ENCODE measurements around the gene SCRN2. TPM values are rescaled to one million over a fixed set of nuclear protein-coding genes. Genes with fewer than 3 reads are reported as not detected.

The SCRN2 gene
- total RNA-seq, 2 experiments from 2014 or later = 21.0 to 23.8 TPM

GRCh38 chr17:47864791-47865216, 23.7 kb upstream of the SCRN2 start:
- Mint-ChIP-seq H3K36me3 (ENCODE audit: low read depth) (no peaks in the 10 kb centered on the region), H3K4me3 (no peak overlapping the region), H3K4me1 (ENCODE audit: low read depth) (peaks cover 12% of the 10 kb centered on the region), H3K27ac (no peak overlapping the region), H3K27me3 (peaks cover 10% of the 10 kb centered on the region), H3K9me3 (no peaks in the 10 kb centered on the region)
- ATAC-seq = no peak
- ChIA-PET POLR2A (no interaction called here), CTCF (interaction anchor here (1.2 to 1.7 kb wide), 4 partner anchors 17 to 25 kb away, joined by 3 to 6 read pairs (median 5); partner anchors contain the start of gene SCRN2)
- DNase-seq = no peak
- no peak for TF ChIP-seq CTCF (IDR thresholded peaks at IDR 0.05)
- intact Hi-C loops (cut with micrococcal nuclease) = no loop called here

GRCh38 chr17:47862621-47863440, 21.8 kb upstream of the SCRN2 start:
- intact Hi-C loops (cut with micrococcal nuclease) = no loop called here
- H3K27ac Mint-ChIP-seq = no peak overlapping the region
- TF ChIP-seq CTCF (IDR thresholded peaks at IDR 0.05) = no peak
- H3K27me3 Mint-ChIP-seq = peaks cover 13% of the 10 kb centered on the region
- CTCF ChIA-PET = interaction anchor here (1.3 to 4.9 kb wide), 2 partner anchors 21 to 22 kb away, joined by 3 to 20 read pairs; partner anchors contain the start of gene SCRN2
- POLR2A ChIA-PET = interaction anchor here (1.2 kb wide), 1 partner anchor 20 kb away, joined by 3 read pairs; no protein-coding TSS in a partner anchor
- DNase-seq (no peak), ATAC-seq (no peak)
- no peak overlapping the region for H3K4me3 Mint-ChIP-seq
- H3K9me3 Mint-ChIP-seq = no peaks in the 10 kb centered on the region
- H3K4me1 Mint-ChIP-seq (ENCODE audit: low read depth) = peaks cover 12% of the 10 kb centered on the region
- no peaks in the 10 kb centered on the region for H3K36me3 Mint-ChIP-seq (ENCODE audit: low read depth)

GRCh38 chr17:47860386-47860785, 19.3 kb upstream of the SCRN2 start:
- DNase-seq (no peak), ATAC-seq (no peak)
- Mint-ChIP-seq H3K4me3 (no peak overlapping the region), H3K36me3 (ENCODE audit: low read depth) (no peaks in the 10 kb centered on the region), H3K9me3 (no peaks in the 10 kb centered on the region), H3K4me1 (ENCODE audit: low read depth) (peaks cover 12% of the 10 kb centered on the region), H3K27me3 (peaks cover 20% of the 10 kb centered on the region), H3K27ac (no peak overlapping the region)
- TF ChIP-seq CTCF (IDR thresholded peaks at IDR 0.05) = no peak
- CTCF ChIA-PET = interaction anchor here (2.2 to 4.9 kb wide), 3 partner anchors 13 to 29 kb away, joined by 10 to 20 read pairs (median 11); partner anchors contain the start of gene SCRN2
- POLR2A ChIA-PET = interaction anchor here (0.7 to 1.3 kb wide), 4 partner anchors 12 to 31 kb away, joined by 3 to 4 read pairs (median 3); no protein-coding TSS in a partner anchor
- intact Hi-C loops (cut with micrococcal nuclease) = no loop called here

- TF ChIP-seq CTCF (IDR thresholded peaks at IDR 0.05) = no peak
- DNase-seq (no peak), ATAC-seq (no peak)
- peaks cover 8% of the 10 kb centered on the region for H3K4me1 Mint-ChIP-seq (ENCODE audit: low read depth)
- peaks cover 42% of the 10 kb centered on the region for H3K27me3 Mint-ChIP-seq
- no peak overlapping the region for H3K27ac Mint-ChIP-seq
- H3K36me3 Mint-ChIP-seq (ENCODE audit: low read depth) = no peaks in the 10 kb centered on the region
- CTCF ChIA-PET = interaction anchor here (1.3 to 4.9 kb wide), 3 partner anchors 11 to 32 kb away, joined by 6 to 24 read pairs (median 20); partner anchors contain the start of gene SCRN2
- POLR2A ChIA-PET = interaction anchor here (0.6 kb wide), 1 partner anchor 14 kb away, joined by 3 read pairs; no protein-coding TSS in a partner anchor
- H3K9me3 Mint-ChIP-seq = no peaks in the 10 kb centered on the region
- no peak overlapping the region for H3K4me3 Mint-ChIP-seq
- intact Hi-C loops (cut with micrococcal nuclease) = no loop called here
Measured at GRCh38 chr17:47857551-47858455, 16.7 kb upstream of the SCRN2 start.

Data from activated CD8-positive, alpha-beta T cell treated with anti-CD3 and anti-CD28 coated beads for 36 hours (primary cell).